Astrocyte (in vitro differentiated cells and primary cell): ENCODE results near the gene CD209. TPM values are rescaled to one million over a fixed set of nuclear protein-coding genes. Genes with fewer than 3 reads are reported as not detected.

ENCODE experiments used
- DNase-seq: peaks from one replicate; pipeline ENCODE4 v3.0.0-alpha.2; 2010; ENCODE audit warnings: low read depth
- FAIRE-seq: peaks from 2 replicates; lab custom pipeline; 2011; peaks lifted over from hg19 to GRCh38; lab: Jason Lieb, UNC
- H2AFZ ChIP-seq: 2 replicates; pipeline ENCODE4 v1.6.0; 2012; ENCODE audit warnings: low read depth, low read length, inconsistent platforms
- H3K27ac ChIP-seq: 2 replicates; pipeline ENCODE4 v1.5.1; 2011; ENCODE audit warnings: low read depth, low read length, inconsistent platforms
- H3K27me3 ChIP-seq: 2 replicates; pipeline ENCODE4 v1.6.0; 2011; ENCODE audit warnings: low read length, inconsistent platforms; ENCODE audit not compliant: insufficient read depth
- H3K36me3 ChIP-seq: 2 replicates; pipeline ENCODE4 v1.5.1; 2011; ENCODE audit warnings: low read length, inconsistent platforms; ENCODE audit not compliant: insufficient read depth
- H3K4me1 ChIP-seq: 2 replicates; pipeline ENCODE4 v1.5.1; 2011; ENCODE audit warnings: low read length, inconsistent platforms; ENCODE audit not compliant: insufficient read depth
- H3K4me2 ChIP-seq: 2 replicates; pipeline ENCODE4 v1.6.0; 2012; ENCODE audit warnings: low read length, inconsistent platforms
- H3K4me3 ChIP-seq: 2 replicates; pipeline ENCODE4 v1.5.1; 2011; ENCODE audit warnings: low read depth, mild to moderate bottlenecking, low read length, inconsistent platforms; ENCODE audit not compliant: insufficient read depth
- H3K79me2 ChIP-seq: 2 replicates; pipeline ENCODE4 v1.6.0; 2012; ENCODE audit warnings: mild to moderate bottlenecking, low read length, inconsistent platforms; ENCODE audit not compliant: insufficient read depth
- H3K9ac ChIP-seq: 2 replicates; pipeline ENCODE4 v1.6.0; 2012; ENCODE audit warnings: mild to moderate bottlenecking, low read length, inconsistent platforms
- H3K9me3 ChIP-seq: 2 replicates; pipeline ENCODE4 v1.5.1; 2012; ENCODE audit warnings: low read depth, mild to moderate bottlenecking, low read length, inconsistent platforms; ENCODE audit not compliant: insufficient read depth
- H4K20me1 ChIP-seq: 2 replicates; pipeline ENCODE4 v1.6.0; 2012; ENCODE audit warnings: low read length, inconsistent platforms; ENCODE audit not compliant: insufficient read depth
- H3K27ac Mint-ChIP-seq: one replicate; pipeline ENCODE4 v1.8.0; 2021; ENCODE audit warnings: mild to moderate bottlenecking, mixed read lengths; ENCODE audit not compliant: unreplicated experiment
- H3K27me3 Mint-ChIP-seq: one replicate; pipeline ENCODE4 v1.8.0; 2021; ENCODE audit warnings: low read depth, mixed read lengths; ENCODE audit not compliant: unreplicated experiment
- H3K36me3 Mint-ChIP-seq: one replicate; pipeline ENCODE4 v1.8.0; 2021; ENCODE audit warnings: low read depth, mixed read lengths; ENCODE audit not compliant: unreplicated experiment
- H3K4me1 Mint-ChIP-seq: one replicate; pipeline ENCODE4 v1.8.0; 2021; ENCODE audit warnings: low read depth, mixed read lengths; ENCODE audit not compliant: unreplicated experiment
- H3K4me3 Mint-ChIP-seq: one replicate; pipeline ENCODE4 v1.8.0; 2021; ENCODE audit warnings: mild to moderate bottlenecking, moderate library complexity, mixed read lengths; ENCODE audit not compliant: unreplicated experiment
- H3K9me3 Mint-ChIP-seq: one replicate; pipeline ENCODE4 v1.8.0; 2021; ENCODE audit warnings: mild to moderate bottlenecking, mixed read lengths; ENCODE audit not compliant: unreplicated experiment
- CTCF ChIP-seq: IDR thresholded peaks from 2 replicates; pipeline ENCODE4 v1.5.1; 2011; ENCODE audit warnings: low read depth, mild to moderate bottlenecking, inconsistent platforms, low read length, moderate library complexity; ENCODE audit not compliant: insufficient read depth
- EZH2 ChIP-seq: IDR thresholded peaks from 2 replicates; pipeline ENCODE4 v1.6.1; 2012; ENCODE audit warnings: mild to moderate bottlenecking, low read length, inconsistent platforms; ENCODE audit not compliant: insufficient read depth
- total RNA-seq: library from RNA; stranded (reverse); gene quantifications from 2 replicates; pipeline ENCODE4 v1.2.1, GENCODE V29; 2021

CD209 gene
- total RNA-seq, 1 donor from 2014 or later, result not detected

- Histone ChIP-seq H3K4me1 (no peaks in the 10 kb centered on the region), H3K27ac (no peak overlapping the region), H4K20me1 (no peaks in the 10 kb centered on the region), H3K27me3 (peaks cover 3% of the 10 kb centered on the region), H3K4me3 (no peak overlapping the region), H2AFZ (no peak overlapping the region), H3K4me2 (no peak overlapping the region), H3K9me3 (no peaks in the 10 kb centered on the region), H3K36me3 (no peaks in the 10 kb centered on the region), H3K9ac (no peak overlapping the region), H3K79me2 (no peaks in the 10 kb centered on the region)
- TF ChIP-seq CTCF (no peak), EZH2 (no peak)
- Mint-ChIP-seq H3K27me3 (peaks cover 58% of the 10 kb centered on the region), H3K27ac (no peak overlapping the region), H3K36me3 (no peaks in the 10 kb centered on the region), H3K4me1 (peaks cover 4% of the 10 kb centered on the region), H3K4me3 (no peak overlapping the region), H3K9me3 (no peaks in the 10 kb centered on the region)
- DNase-seq (no peak), FAIRE-seq (no peak)
These were observed 33.8 kb upstream of the CD209 start for GRCh38 chr19:7781157-7781556.

GRCh38 chr19:7779631-7780486 is 32.5 kb upstream of the CD209 start:
- FAIRE-seq (no peak), DNase-seq (no peak)
- Mint-ChIP-seq H3K27me3 (peaks cover 61% of the 10 kb centered on the region), H3K27ac (no peak overlapping the region), H3K36me3 (no peaks in the 10 kb centered on the region), H3K9me3 (no peaks in the 10 kb centered on the region), H3K4me1 (peaks cover 4% of the 10 kb centered on the region), H3K4me3 (no peak overlapping the region)
- Histone ChIP-seq H3K4me3 (no peak overlapping the region), H3K79me2 (no peaks in the 10 kb centered on the region), H4K20me1 (no peaks in the 10 kb centered on the region), H3K4me1 (no peaks in the 10 kb centered on the region), H3K36me3 (no peaks in the 10 kb centered on the region), H3K4me2 (no peak overlapping the region), H2AFZ (no peak overlapping the region), H3K27me3 (peaks cover 3% of the 10 kb centered on the region), H3K9ac (no peak overlapping the region), H3K27ac (no peak overlapping the region), H3K9me3 (no peaks in the 10 kb centered on the region)
- TF ChIP-seq CTCF (no peak), EZH2 (no peak)

- Mint-ChIP-seq H3K4me3 (no peak overlapping the region), H3K27ac (no peak overlapping the region), H3K27me3 (peaks cover 50% of the 10 kb centered on the region), H3K4me1 (peaks cover under 1% of the 10 kb centered on the region), H3K9me3 (no peaks in the 10 kb centered on the region), H3K36me3 (no peaks in the 10 kb centered on the region)
- Histone ChIP-seq H3K36me3 (no peaks in the 10 kb centered on the region), H4K20me1 (no peaks in the 10 kb centered on the region), H3K4me2 (no peak overlapping the region), H3K9me3 (no peaks in the 10 kb centered on the region), H3K4me3 (no peak overlapping the region), H2AFZ (no peak overlapping the region), H3K9ac (no peak overlapping the region), H3K27me3 (peaks cover 3% of the 10 kb centered on the region), H3K79me2 (no peaks in the 10 kb centered on the region), H3K4me1 (no peaks in the 10 kb centered on the region), H3K27ac (no peak overlapping the region)
- DNase-seq (no peak), FAIRE-seq (no peak)
- TF ChIP-seq CTCF (no peak), EZH2 (no peak)
These were observed 30.7 kb upstream of the CD209 start for GRCh38 chr19:7778081-7778480.
